NT2/D1 (cell line): ENCODE measurements around the gene RBP5.

Experiments used
- DNase-seq: peaks from one replicate; pipeline ENCODE4 v3.0.0-alpha.2; 2011; ENCODE audit warnings: low read depth, low spot score
- H3K27me3 ChIP-seq: 2 replicates; pipeline ENCODE4 v1.6.0; 2011; ENCODE audit warnings: mild to moderate bottlenecking; ENCODE audit not compliant: insufficient read length, insufficient read depth
- H3K36me3 ChIP-seq: 2 replicates; pipeline ENCODE4 v1.6.1; 2011; ENCODE audit warnings: mild to moderate bottlenecking, low read length, mixed read lengths; ENCODE audit not compliant: insufficient read depth, insufficient read length
- H3K4me1 ChIP-seq: 2 replicates; pipeline ENCODE4 v1.5.1; 2011; ENCODE audit not compliant: insufficient read depth, insufficient read length
- H3K4me3 ChIP-seq: 2 replicates; pipeline ENCODE4 v1.5.1; 2011; ENCODE audit warnings: low read depth; ENCODE audit not compliant: insufficient read length
- H3K9ac ChIP-seq: 2 replicates; pipeline ENCODE4 v1.6.0; 2011; ENCODE audit warnings: low read depth; ENCODE audit not compliant: insufficient read length
- H3K9me3 ChIP-seq: 2 replicates; pipeline ENCODE4 v1.5.1; 2011; ENCODE audit warnings: mild to moderate bottlenecking, low read length; ENCODE audit not compliant: insufficient read depth
- SUZ12 ChIP-seq: IDR thresholded peaks from 2 replicates; pipeline ENCODE4 v1.6.1; 2011; ENCODE audit not compliant: insufficient read length, insufficient read depth; ENCODE audit errors: extremely low read depth
- YY1 ChIP-seq: IDR thresholded peaks from 2 replicates; pipeline ENCODE4 v1.6.1; 2011; ENCODE audit not compliant: insufficient read length, insufficient read depth
- ZNF274 ChIP-seq: IDR thresholded peaks from 2 replicates; pipeline ENCODE4 v1.6.1; 2011; ENCODE audit warnings: mild to moderate bottlenecking, low read depth, low read length

RBP5 gene

GRCh38 chr12:7079826-7080125, 48.9 kb downstream of the RBP5 start:
- no peaks in the 10 kb centered on the region for H3K4me1 ChIP-seq
- DNase-seq = no peak
- no peaks in the 10 kb centered on the region for H3K36me3 ChIP-seq
- no peak for TF ChIP-seq YY1
- TF ChIP-seq SUZ12 = no peak
- no peak for TF ChIP-seq ZNF274
- peaks cover 3% of the 10 kb centered on the region; the same call in 1 of the 2 replicates for H3K9me3 ChIP-seq
- H3K4me3 ChIP-seq = no peak overlapping the region
- no peak overlapping the region for H3K9ac ChIP-seq
- H3K27me3 ChIP-seq = peaks cover 2% of the 10 kb centered on the region

GRCh38 chr12:7078163-7078562, 50.5 kb downstream of the RBP5 start:
- Histone ChIP-seq H3K36me3 (no peaks in the 10 kb centered on the region), H3K9ac (no peak overlapping the region), H3K9me3 (no peaks in the 10 kb centered on the region), H3K4me1 (no peaks in the 10 kb centered on the region), H3K4me3 (no peak overlapping the region), H3K27me3 (peaks cover 2% of the 10 kb centered on the region)
- TF ChIP-seq ZNF274 = no peak
- TF ChIP-seq YY1 = no peak
- no peak for TF ChIP-seq SUZ12
- DNase-seq = no peak

- H3K36me3 ChIP-seq = no peaks in the 10 kb centered on the region
- no peak overlapping the region for H3K4me3 ChIP-seq
- peaks cover 2% of the 10 kb centered on the region for H3K27me3 ChIP-seq
- no peaks in the 10 kb centered on the region for H3K4me1 ChIP-seq
- no peak for TF ChIP-seq SUZ12
- no peak for TF ChIP-seq ZNF274
- TF ChIP-seq YY1 = no peak
- no peaks in the 10 kb centered on the region for H3K9me3 ChIP-seq
- no peak overlapping the region for H3K9ac ChIP-seq
- no peak for DNase-seq
These were observed 52.2 kb downstream of the RBP5 start for GRCh38 chr12:7076493-7076892.

- H3K27me3 ChIP-seq = peaks cover 2% of the 10 kb centered on the region
- DNase-seq = no peak
- H3K36me3 ChIP-seq = no peaks in the 10 kb centered on the region
- no peak for TF ChIP-seq ZNF274
- TF ChIP-seq SUZ12 = no peak
- TF ChIP-seq YY1 = no peak
- H3K4me3 ChIP-seq = no peak overlapping the region
- no peak overlapping the region for H3K9ac ChIP-seq
- H3K4me1 ChIP-seq = no peaks in the 10 kb centered on the region
- H3K9me3 ChIP-seq = no peaks in the 10 kb centered on the region
These were observed 52.8 kb downstream of the RBP5 start for GRCh38 chr12:7075939-7076338.

GRCh38 chr12:7075518-7075917, 53.2 kb downstream of the RBP5 start:
- Histone ChIP-seq H3K27me3 (peaks cover 2% of the 10 kb centered on the region), H3K36me3 (no peaks in the 10 kb centered on the region), H3K4me3 (no peak overlapping the region), H3K9me3 (no peaks in the 10 kb centered on the region), H3K4me1 (no peaks in the 10 kb centered on the region), H3K9ac (no peak overlapping the region)
- TF ChIP-seq SUZ12 (no peak), ZNF274 (no peak), YY1 (no peak)
- no peak for DNase-seq

- Histone ChIP-seq H3K4me1 (no peaks in the 10 kb centered on the region), H3K9me3 (no peaks in the 10 kb centered on the region), H3K36me3 (no peaks in the 10 kb centered on the region), H3K9ac (no peak overlapping the region), H3K27me3 (peaks cover 2% of the 10 kb centered on the region), H3K4me3 (no peak overlapping the region)
- TF ChIP-seq ZNF274 (no peak), YY1 (no peak), SUZ12 (no peak)
- no peak for DNase-seq
These were observed 54.7 kb downstream of the RBP5 start for GRCh38 chr12:7073946-7074345.
